Stimulated activated naive B cell treated with anti-CD40 and anti-IgM and Interleukin-4, amounts not matched to agents 10 μg/mL and 1 μg/mL and 100 μg/mL, for 72 hours (primary cell): Measurements from ENCODE around the gene TRAM2.

Experiments
- ATAC-seq, 2 donors: fragments of 150-1000 bp; cut with Tn5 transposase; replicated peaks; 2 replicates each; pipeline ENCODE4 v1.10.0; 2021; ENCODE audit warnings: moderate library complexity in 1 of 2
- DNase-seq: peaks from one replicate; pipeline ENCODE4 v3.0.0; 2021
- H3K27ac Mint-ChIP-seq: one replicate; pipeline ENCODE4 v1.8.0; 2022; ENCODE audit warnings: mild to moderate bottlenecking, mixed read lengths
- H3K27me3 Mint-ChIP-seq, 2 donors: one replicate each; pipeline ENCODE4 v1.8.0; 2022; ENCODE audit warnings: mixed read lengths in 2 of 2
- H3K36me3 Mint-ChIP-seq, 2 donors: one replicate each; pipeline ENCODE4 v1.8.0; 2022; ENCODE audit warnings: mixed read lengths in 2 of 2, mild to moderate bottlenecking in 1 of 2
- H3K4me1 Mint-ChIP-seq, 2 donors: one replicate each; pipeline ENCODE4 v1.8.0; 2022; ENCODE audit warnings: mixed read lengths in 2 of 2, mild to moderate bottlenecking in 1 of 2
- H3K4me3 Mint-ChIP-seq, 2 donors: one replicate each; pipeline ENCODE4 v1.8.0; 2022; ENCODE audit warnings: mild to moderate bottlenecking in 2 of 2, mixed read lengths in 2 of 2, moderate library complexity in 1 of 2
- H3K9me3 Mint-ChIP-seq, 2 donors: one replicate each; pipeline ENCODE4 v1.8.0; 2022; ENCODE audit warnings: mixed read lengths in 2 of 2, mild to moderate bottlenecking in 1 of 2

Gene TRAM2

DNA sequence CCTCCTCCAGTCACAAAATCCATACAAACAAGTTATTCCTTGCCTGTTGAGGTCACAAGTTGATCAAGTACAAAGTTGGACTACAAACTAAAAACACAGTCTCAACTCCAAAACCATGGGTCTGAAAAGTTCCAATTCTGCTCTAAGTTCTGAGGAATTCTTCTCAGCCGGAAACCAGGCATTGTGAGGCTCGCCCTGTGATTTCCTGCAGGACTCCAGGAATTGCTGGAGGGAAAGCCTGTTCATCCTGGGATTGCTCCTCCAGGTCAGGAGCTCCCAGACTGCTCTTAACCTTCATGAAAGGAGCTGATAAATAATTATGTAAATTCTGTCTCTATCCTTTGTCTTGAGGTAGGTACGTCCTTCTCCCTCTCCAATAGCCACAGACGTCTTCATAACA lies 8.5 kb downstream of the TRAM2 start:
- Mint-ChIP-seq H3K27ac (no peak overlapping the region), H3K4me1 (peaks cover 16 to 31% of the 10 kb centered on the region in 2 donors), H3K36me3 (no peaks in the 10 kb centered on the region), H3K9me3 (no peaks in the 10 kb centered on the region), H3K4me3 (no peak overlapping the region), H3K27me3 (no peaks in the 10 kb centered on the region)
- ATAC-seq (no peak), DNase-seq (no peak)

DNA sequence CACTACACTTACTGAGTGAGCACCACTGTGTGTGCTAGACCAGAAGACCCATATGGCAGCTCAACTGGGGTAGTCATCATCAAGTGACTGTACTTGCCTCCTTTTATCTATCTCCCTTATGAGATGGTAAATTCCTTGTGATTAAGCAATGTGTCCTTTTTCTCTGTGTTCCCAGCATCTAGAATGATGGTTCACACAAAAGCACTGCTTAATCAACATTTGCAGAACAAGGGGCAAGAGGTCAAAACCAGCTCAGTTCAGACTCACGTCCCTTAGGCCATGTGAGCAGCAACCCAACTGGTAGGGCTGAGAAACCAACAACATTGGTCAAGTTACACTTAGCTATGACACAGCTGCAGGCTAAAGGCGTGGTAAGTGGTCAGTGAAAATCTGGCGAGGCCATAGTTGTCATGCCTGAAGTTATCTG lies 10.0 kb downstream of the TRAM2 start:
- no peaks in the 10 kb centered on the region for H3K27me3 Mint-ChIP-seq
- H3K27ac Mint-ChIP-seq = no peak overlapping the region
- H3K4me1 Mint-ChIP-seq = peaks cover 9 to 21% of the 10 kb centered on the region in 2 donors
- no peaks in the 10 kb centered on the region for H3K36me3 Mint-ChIP-seq
- ATAC-seq = no peak
- no peaks in the 10 kb centered on the region for H3K9me3 Mint-ChIP-seq
- DNase-seq = no peak
- no peak overlapping the region for H3K4me3 Mint-ChIP-seq

DNA sequence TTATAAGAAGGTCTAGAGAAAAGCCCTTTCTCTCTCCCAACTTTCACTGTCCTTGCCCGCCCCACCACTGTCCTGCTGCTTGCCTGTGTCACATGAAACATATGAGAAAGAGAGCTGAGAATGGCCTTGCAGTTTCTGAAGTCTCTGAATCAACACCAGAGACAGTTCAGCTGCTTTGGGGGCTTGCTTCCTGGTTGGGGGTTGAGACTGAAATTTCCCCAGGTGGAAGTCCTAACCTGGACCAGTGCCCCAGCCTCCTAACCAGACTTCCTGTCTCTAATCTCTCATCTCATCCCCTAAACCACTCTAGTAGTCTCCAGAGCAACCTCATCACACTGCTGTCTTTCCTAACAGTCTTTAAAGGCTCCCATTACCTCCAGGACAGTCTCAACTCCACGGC lies 10.7 kb downstream of the TRAM2 start:
- DNase-seq (no peak), ATAC-seq (no peak)
- Mint-ChIP-seq H3K4me3 (no peak overlapping the region), H3K27ac (no peak overlapping the region), H3K9me3 (no peaks in the 10 kb centered on the region), H3K27me3 (no peaks in the 10 kb centered on the region), H3K36me3 (no peaks in the 10 kb centered on the region), H3K4me1 (peaks cover 9 to 19% of the 10 kb centered on the region in 2 donors)

DNA sequence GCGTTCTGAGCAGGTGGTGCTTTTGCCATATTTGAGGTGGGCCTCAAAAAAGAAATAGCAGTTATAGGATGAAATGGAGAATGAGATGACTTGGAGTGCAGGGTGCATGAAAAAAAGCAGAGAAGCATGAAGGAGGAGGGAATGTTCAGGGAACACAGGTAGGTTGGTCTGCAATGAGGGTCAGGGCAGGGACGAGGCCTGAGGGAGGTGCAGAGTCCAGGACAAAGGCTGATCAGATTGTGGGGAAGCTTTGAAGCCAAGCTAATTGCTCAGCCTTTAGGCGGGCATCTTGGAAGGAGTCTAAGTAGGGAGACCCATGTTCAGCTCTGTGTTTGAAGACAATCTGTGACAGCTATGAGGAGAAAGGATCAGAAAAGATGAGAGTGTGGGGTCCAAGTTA lies 12.0 kb downstream of the TRAM2 start:
- Mint-ChIP-seq H3K36me3 (no peaks in the 10 kb centered on the region), H3K27me3 (no peaks in the 10 kb centered on the region), H3K9me3 (no peaks in the 10 kb centered on the region), H3K27ac (no peak overlapping the region), H3K4me3 (no peak overlapping the region), H3K4me1 (peaks cover 9 to 15% of the 10 kb centered on the region in 2 donors)
- DNase-seq (no peak), ATAC-seq (no peak)

DNA sequence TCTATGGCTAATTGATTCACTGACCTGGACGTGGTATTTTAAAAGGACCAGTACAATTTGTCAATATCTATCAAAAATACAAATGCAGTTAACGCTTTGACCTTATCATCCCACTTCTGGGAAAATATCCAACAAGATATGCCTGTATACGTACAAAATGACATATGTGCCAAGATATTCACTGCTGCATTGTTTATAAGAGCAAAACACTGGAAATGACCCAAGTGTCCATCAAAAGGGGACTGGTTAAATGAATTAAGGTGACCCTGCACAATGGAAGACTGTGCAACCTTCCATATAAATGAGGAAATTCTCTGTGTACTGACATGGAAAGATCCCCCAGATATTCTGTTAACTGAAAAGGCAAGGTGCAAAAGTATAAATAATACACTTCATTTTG lies 13.9 kb downstream of the TRAM2 start:
- peaks cover 0 to 5% of the 10 kb centered on the region in 2 donors for H3K36me3 Mint-ChIP-seq
- H3K27ac Mint-ChIP-seq = no peak overlapping the region
- H3K27me3 Mint-ChIP-seq = no peaks in the 10 kb centered on the region
- H3K4me1 Mint-ChIP-seq = peaks cover 13 to 21% of the 10 kb centered on the region in 2 donors
- no peak overlapping the region for H3K4me3 Mint-ChIP-seq
- no peaks in the 10 kb centered on the region for H3K9me3 Mint-ChIP-seq
- ATAC-seq (no peak), DNase-seq (no peak)

DNA sequence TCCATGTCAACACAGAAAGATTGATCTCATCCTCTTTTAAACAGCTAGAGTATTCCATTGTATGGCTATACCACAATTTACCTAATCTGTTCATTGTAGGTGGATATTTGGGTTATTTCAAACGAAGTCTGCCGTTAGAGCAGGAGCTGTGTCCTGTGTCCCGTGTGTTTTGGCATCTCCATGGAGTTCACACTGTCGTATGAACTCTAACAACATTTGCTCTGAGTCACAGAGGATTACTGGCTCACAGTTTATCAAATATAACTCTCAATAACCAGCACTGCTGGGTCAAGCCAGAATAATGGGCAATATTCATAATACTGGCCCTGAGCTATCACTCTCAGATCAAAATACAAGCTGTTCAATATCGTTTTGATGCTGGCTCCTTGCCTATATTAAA lies 16.4 kb downstream of the TRAM2 start:
- ATAC-seq = no peak

DNA sequence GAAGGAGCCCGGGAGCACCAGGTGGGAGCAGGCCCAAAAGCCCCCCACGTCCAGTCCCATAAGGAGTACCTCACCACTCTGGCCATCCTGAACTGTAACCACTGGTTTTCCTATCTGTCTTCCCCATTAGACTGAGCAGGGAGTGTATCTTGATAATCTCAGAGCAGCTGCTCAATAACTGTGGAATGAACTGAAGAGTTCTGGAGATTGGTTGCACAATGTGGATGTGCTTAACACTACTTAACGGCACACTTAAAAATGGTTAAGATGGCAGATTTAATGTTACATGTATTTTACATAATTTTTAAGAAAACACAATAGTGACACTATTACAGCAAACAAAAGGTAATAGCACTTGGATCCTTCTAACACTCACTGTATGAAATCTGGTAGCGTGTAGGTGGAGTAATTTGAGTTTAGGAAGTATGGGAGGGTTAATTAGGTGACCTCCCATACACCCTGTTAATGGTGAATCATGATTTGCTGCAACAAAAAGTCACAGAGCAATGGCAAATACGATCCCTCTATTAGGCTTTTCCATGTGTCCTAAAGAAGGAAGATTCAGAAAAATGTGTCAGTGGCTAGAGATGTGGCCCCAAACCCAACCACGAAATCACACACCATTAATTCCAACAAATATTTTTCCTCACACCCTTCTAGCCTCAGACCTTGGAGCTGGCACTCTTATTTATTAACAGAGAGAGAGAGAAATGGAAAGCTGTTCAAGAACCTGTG lies 18.4 kb downstream of the TRAM2 start:
- H3K27me3 Mint-ChIP-seq = no peaks in the 10 kb centered on the region
- no peak overlapping the region for H3K4me3 Mint-ChIP-seq

More for the DNA sequence above, 16.4 kb downstream of the TRAM2 start:
- Mint-ChIP-seq H3K27me3 (no peaks in the 10 kb centered on the region), H3K4me3 (no peak overlapping the region), H3K9me3 (no peaks in the 10 kb centered on the region), H3K27ac (no peak overlapping the region), H3K36me3 (peaks cover 0 to 5% of the 10 kb centered on the region in 2 donors), H3K4me1 (peaks cover 7 to 11% of the 10 kb centered on the region in 2 donors)
- no peak for DNase-seq

DNA sequence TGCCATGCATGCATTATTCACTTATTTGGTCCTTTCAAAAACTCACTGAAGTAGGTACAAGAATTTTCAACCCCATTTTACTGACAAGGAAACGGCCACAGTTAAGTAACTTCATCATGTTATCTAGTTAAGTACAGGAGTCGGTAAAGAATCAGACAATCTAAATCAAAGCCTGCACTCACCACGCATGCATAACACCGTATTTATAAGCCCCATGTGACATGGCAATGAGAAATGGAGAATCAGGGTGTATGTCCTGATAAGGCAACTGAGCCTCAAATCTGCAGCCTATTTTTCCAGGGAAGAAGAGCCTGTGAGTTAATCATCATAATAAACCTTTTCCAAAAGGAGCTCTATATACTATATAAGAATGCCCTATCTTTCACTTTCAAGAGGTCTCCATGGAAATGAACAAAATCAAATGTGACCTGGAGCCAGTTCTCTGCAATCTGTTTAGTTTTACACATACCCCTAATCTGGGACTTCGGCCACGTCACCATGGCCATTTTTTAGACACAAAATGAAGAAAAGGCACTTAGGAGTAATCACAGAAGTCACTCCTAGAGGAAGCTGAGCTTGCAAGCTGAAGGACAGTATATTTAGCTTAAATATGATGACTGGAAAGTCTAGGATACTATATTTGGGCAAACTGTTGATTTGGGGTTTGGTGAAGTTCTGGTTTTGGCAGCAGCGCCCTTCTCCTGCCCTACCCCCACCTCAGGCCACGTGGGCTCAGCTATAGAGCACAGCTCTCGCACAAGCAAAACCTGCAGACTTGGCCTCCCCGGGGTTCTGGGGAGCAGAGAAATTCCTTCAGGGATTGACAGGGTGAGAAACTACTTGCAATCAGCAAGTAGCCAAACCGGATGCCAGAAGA lies 19.2 kb downstream of the TRAM2 start:
- no peak for DNase-seq
- no peaks in the 10 kb centered on the region for H3K27me3 Mint-ChIP-seq
- no peak overlapping the region for H3K4me3 Mint-ChIP-seq
- no peak overlapping the region for H3K27ac Mint-ChIP-seq
- peaks cover 0 to 5% of the 10 kb centered on the region in 2 donors for H3K36me3 Mint-ChIP-seq
- H3K4me1 Mint-ChIP-seq = peaks cover 7 to 13% of the 10 kb centered on the region in 2 donors
- ATAC-seq = no peak
- H3K9me3 Mint-ChIP-seq = no peaks in the 10 kb centered on the region

More for the DNA sequence above, 18.4 kb downstream of the TRAM2 start:
- DNase-seq (no peak), ATAC-seq (no peak)
- H3K4me1 Mint-ChIP-seq = peaks cover 4 to 6% of the 10 kb centered on the region in 2 donors
- no peak overlapping the region for H3K27ac Mint-ChIP-seq
- H3K36me3 Mint-ChIP-seq = peaks cover 0 to 5% of the 10 kb centered on the region in 2 donors
- H3K9me3 Mint-ChIP-seq = no peaks in the 10 kb centered on the region

DNA sequence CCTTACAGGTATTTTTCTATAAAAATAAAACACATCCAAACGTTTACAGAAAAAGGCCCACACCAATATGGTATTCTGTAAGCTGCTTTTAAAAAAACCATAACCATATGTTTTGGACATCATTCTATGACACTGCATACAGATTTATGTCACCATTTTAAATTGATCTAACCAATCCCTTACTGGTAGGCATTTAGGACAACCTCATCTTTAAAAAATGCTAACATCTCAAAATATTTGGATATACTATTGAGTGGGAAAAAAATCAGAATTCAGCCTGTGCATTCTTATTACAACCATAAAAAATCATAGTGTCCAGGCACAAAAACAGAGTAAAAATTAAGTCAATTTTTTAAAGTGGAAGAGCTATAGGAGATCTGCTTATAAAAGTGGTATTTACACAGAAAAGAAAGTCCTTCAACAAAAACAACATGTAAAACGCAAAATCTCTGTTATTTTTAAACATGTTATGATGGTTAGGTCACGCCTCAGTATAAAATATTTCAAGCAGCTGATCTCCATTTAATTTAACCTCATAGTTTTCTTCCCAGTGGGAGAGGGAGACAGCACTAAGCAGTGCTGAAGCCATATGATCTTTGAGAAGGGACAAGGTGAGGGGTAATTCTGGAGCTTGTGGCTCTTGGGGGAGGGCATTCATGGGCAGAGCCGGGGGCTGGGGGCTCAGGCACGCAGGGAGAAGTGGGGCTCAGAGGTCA lies 21.2 kb downstream of the TRAM2 start:
- Mint-ChIP-seq H3K4me3 (no peak overlapping the region), H3K27ac (no peak overlapping the region), H3K27me3 (no peaks in the 10 kb centered on the region), H3K36me3 (peaks cover 0 to 5% of the 10 kb centered on the region in 2 donors), H3K9me3 (no peaks in the 10 kb centered on the region), H3K4me1 (peaks cover 17 to 23% of the 10 kb centered on the region in 2 donors)
- no peak for ATAC-seq
- no peak for DNase-seq

DNA sequence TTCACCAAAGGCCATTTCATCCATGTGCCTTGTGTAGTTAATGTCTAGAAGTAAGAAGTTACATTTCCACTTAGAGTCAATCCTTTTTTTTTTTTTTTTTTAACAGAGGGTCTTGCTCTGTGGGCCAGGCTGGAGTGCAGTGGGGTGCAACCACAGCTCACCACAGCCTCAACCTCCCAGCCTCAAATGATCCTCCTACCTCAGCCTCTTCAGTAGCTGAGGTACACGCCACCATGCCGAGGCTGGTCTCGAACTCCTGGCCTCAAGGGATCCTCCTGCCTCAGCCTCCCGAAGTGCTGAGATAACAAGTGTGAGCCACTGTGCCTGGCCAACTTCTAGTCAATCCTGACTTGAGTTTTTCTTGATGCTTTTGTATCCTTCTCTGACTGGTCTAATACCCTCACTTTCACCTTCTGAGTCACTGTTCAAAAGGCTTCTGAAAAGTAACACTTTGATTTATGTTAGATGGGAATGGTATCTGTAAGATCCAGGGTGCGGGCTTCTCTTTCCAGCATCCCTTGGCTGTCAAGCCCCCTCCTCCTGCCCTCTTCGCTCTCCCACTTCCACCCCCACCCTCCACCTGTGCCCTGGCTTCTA lies 22.1 kb downstream of the TRAM2 start:
- H3K27ac Mint-ChIP-seq = no peak overlapping the region
- H3K36me3 Mint-ChIP-seq = peaks cover 0 to 5% of the 10 kb centered on the region in 2 donors
- peaks cover 21 to 28% of the 10 kb centered on the region in 2 donors for H3K4me1 Mint-ChIP-seq
- H3K27me3 Mint-ChIP-seq = no peaks in the 10 kb centered on the region
- H3K4me3 Mint-ChIP-seq = no peak overlapping the region
- no peaks in the 10 kb centered on the region for H3K9me3 Mint-ChIP-seq
- no peak for DNase-seq
- ATAC-seq = no peak

DNA sequence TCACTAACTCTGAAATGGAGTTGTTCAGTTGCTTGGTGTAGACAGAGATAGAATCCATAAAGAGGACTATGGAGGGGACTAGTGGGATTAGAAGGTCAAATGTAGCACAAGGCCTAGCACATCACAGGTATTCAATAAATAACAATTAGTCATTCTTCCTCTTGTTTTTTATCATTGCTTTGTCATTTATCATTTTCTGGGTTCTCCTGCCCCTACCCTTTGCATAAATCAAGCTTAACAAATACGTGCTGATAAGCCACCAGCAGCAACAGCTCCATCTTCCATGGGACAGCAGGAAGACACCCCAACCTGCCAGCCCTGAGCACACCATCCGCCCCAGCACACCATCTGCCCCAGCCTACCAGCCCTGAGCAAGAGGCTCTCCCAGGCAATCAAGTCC lies 23.1 kb downstream of the TRAM2 start:
- peaks cover 18 to 24% of the 10 kb centered on the region in 2 donors for H3K4me1 Mint-ChIP-seq
- ATAC-seq = no peak
- H3K36me3 Mint-ChIP-seq = no peaks in the 10 kb centered on the region
- no peak overlapping the region for H3K4me3 Mint-ChIP-seq
- no peak overlapping the region for H3K27ac Mint-ChIP-seq
- DNase-seq = no peak
- no peaks in the 10 kb centered on the region for H3K9me3 Mint-ChIP-seq
- no peaks in the 10 kb centered on the region for H3K27me3 Mint-ChIP-seq

DNA sequence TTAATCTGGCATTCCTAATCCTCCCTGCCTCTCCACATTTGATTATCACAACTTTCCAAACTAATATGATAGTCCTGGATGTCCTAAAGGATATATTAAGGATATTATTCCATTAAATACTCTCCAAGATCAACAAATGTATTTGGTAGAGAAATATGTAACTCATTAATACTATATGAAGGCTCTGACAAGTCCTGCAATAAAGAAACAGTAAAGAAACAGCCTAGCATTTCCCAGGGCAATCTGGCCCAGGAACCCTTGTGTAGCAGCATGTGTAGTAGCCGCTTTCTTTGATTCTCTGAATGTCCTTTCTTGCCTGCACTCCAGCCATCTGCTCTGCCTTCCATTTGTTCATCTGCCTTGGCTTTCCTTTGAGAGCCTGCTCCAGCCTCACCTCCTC lies 23.7 kb downstream of the TRAM2 start:
- ATAC-seq (no peak), DNase-seq (no peak)
- no peaks in the 10 kb centered on the region for H3K9me3 Mint-ChIP-seq
- peaks cover 18 to 22% of the 10 kb centered on the region in 2 donors for H3K4me1 Mint-ChIP-seq
- no peak overlapping the region for H3K4me3 Mint-ChIP-seq
- H3K27ac Mint-ChIP-seq = no peak overlapping the region
- H3K27me3 Mint-ChIP-seq = no peaks in the 10 kb centered on the region
- no peaks in the 10 kb centered on the region for H3K36me3 Mint-ChIP-seq

DNA sequence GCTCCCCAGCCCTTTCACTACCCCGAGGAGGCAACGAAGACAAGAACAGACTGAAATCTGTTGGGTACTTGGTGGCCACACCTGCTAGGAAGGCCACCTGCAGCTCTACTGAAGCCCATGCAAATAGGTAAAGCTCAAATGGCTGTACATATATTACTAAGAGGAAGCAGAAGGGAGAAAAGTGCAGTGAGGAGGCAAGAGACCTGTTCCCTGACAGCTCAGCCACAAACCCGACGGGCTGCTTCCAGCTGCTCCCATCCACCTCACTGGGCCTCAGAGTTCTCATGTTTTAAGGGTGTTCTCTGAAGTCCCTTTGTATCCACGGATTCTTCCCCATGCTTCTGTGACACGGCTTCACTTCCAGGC lies 24.6 kb downstream of the TRAM2 start:
- no peaks in the 10 kb centered on the region for H3K9me3 Mint-ChIP-seq
- H3K4me1 Mint-ChIP-seq = peaks cover 22 to 24% of the 10 kb centered on the region in 2 donors
- no peaks in the 10 kb centered on the region for H3K27me3 Mint-ChIP-seq
- ATAC-seq (peak; percentile 80 to 87), DNase-seq (no peak)
- no peaks in the 10 kb centered on the region for H3K36me3 Mint-ChIP-seq
- H3K4me3 Mint-ChIP-seq = no peak overlapping the region
- H3K27ac Mint-ChIP-seq = peak overlapping the region; percentile 43
